HG03457 (cell line): ENCODE measurements around the gene B3GNT4.
"Not testable (repeated sequence)": the region's sequence is repeated elsewhere in the genome, so short reads cannot be mapped to it uniquely, and the experiment has no call there.

ENCODE experiments used
- ATAC-seq: cut with Tn5 transposase; IDR thresholded peaks from one replicate; pipeline ENCODE4 v1.9.1; 2021; ENCODE audit warnings: moderate number of reproducible peaks; ENCODE audit not compliant: unreplicated experiment

The B3GNT4 gene

DNA sequence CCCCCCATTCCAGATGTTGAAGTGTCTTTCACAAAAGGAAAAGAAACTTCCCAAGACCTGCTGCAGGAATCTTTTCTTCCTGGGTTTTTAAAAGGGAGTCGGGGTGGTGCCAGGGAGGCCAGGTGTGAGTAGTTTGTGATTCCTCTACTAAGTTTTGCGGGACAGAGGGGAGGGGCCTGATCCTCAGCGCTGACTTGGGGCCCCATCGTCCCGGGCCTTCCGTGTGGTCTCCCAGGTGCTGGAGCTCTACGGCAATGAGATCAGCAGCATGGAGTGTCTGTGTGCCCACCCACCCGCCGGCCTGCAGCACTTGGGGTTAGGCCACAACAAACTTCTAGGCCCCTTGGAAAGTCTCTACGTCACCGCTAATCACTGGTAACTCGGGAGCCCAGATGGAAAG is 16.0 kb upstream of the B3GNT4 start:
- no peak for ATAC-seq

DNA sequence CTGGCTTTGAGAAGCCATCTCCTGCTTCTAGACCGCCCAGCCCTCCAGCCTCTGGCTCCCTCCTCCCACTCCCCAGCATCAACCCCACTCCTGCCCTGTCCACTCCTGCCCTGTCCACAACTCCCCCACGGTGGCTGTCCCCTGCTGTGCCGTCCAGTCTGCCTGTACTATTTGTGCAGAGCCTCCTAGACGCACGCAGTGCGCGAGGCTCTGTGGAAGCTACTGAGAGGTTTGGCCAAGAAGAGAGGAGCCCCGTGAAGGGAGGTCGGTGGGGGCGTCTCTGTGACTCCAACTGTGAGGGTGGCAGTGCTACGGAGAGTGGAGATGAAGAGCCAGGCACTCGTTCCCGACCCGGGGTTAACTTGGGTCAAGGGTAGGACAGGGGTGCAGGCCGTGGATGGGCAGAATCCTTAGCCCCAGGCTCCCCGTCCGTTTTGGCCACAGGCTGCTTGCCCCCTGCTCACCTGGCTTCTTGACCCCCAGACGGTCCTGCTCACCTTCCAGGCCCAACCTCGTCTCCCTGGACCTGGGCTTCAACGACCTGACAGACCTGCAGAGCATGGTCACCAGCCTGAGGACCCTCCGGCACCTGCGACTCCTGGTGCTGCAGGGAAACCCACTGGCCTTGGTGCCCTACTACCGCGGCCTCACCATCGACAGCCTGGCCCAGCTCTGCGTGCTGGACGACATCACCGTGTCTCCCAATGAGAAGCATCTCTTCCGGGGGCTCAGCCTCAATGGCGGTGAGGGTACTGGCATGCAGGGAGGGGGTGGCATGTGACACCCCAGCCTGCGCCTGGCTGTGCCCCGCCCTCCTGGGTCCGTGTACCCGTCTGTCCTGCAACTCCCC is 13.7 kb upstream of the B3GNT4 start:
- no peak for ATAC-seq

DNA sequence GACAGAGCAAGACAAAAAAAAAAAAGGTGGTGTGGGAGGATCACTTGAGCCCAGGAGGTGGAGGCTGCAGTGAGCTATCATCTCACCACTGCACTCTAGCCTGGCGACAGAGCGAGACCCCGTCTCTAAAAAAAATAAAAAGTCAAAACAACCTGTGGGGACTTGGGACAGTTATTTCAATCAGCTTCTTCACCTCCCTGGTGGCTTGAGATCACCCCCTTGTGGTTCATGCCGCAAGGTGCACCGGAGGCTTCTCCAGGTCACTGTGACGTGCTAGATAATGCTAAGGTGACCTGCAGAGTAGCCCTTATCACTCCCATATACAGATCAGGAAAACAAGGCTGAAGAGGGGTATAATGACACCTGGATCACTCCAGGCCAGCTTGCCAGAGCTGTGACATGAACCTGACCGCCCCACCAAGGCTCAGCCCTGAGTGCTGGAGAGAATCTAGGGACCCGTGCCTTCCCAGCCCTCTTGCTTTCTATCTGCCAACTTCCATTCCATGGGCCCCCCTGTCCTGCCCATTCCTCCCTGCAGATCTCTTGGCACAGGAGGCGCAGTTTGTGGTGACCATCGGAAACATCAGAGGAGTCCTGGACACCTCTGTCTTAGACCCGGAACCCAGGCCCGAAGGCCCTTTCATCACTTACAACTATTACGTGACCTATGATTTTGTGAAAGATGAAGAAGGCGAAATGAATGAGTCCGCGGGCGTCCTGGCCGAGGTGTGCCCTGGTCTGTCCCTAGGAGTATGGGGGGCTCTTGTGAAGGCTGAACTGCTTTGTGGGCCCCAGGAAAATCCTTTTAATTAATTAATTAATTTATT is 12.5 kb upstream of the B3GNT4 start:
- no peak for ATAC-seq

DNA sequence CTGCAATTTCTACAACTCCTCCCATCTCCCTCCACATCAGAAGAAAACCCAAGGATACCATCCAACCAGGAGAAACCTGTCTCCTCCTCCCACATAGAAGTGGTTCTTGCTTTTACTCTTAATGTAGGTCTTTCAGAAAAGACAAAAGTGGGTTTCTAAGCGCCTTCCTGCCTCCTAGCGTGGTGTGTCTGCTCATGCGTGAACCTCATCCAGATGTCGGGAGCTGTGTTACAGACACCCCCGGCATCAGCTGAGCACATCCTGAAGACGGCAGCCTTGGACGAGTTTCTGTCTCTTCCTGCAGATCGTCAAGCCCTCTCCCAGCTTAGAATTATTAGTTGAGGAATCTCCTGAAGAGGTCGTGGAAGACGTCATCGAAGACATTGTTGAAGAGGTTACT is 11.1 kb upstream of the B3GNT4 start:
- ATAC-seq, result no peak

DNA sequence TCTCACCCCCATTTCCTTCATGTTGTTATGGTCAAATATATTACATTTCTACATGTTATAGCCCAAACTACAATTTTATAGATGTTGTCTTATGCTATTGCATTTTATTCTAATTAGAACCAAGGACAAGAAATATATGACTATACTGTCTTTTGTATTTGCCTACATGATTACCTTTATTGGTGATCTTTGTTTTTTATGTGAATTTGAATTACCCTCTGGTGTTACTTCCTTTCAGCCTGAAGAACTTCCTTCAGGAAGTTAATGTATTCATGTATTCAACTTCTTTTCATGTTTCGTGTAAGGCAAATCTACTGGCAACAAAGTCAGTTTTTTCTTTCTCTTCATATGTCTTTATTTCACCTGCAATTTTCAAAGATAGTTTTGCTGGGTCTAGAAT is 8.7 kb upstream of the B3GNT4 start:
- no peak for ATAC-seq

DNA sequence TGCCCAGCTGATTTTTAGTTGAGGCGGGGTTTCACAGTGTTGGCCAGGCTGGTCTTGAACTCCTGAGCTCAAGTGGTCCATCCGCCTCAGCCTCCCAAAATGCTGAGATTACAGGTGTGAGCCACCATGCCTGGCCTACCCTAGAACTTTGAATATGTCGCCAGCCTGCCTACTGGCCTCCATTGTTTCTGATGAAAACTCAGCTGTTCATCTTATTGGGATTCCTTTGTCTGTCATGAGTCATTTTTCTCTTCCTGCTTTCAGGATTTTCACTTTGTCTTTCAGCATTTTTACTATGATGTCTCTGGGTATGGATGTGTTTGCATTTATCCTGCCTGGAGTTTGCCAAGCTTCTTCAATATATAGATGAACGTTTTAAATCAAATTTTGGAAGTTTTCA is 8.1 kb upstream of the B3GNT4 start:
- no peak for ATAC-seq

DNA sequence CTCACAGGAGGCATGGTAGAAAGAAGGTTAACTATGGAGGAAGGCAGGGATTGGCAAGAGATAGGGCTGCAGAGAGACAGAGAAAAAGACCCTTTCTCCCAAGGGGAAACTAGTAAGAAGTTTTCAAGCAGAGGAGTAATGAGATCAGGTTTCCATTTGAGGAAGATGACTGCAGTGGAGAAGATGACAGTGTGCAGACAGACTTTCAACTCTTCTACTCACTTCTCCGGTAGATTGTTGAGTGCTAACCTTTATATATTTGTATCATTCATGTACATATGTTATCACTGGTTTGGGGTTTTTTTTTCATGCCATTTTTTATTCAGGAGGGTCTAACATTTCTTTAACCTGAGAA is 5.9 kb upstream of the B3GNT4 start:
- no peak for ATAC-seq

DNA sequence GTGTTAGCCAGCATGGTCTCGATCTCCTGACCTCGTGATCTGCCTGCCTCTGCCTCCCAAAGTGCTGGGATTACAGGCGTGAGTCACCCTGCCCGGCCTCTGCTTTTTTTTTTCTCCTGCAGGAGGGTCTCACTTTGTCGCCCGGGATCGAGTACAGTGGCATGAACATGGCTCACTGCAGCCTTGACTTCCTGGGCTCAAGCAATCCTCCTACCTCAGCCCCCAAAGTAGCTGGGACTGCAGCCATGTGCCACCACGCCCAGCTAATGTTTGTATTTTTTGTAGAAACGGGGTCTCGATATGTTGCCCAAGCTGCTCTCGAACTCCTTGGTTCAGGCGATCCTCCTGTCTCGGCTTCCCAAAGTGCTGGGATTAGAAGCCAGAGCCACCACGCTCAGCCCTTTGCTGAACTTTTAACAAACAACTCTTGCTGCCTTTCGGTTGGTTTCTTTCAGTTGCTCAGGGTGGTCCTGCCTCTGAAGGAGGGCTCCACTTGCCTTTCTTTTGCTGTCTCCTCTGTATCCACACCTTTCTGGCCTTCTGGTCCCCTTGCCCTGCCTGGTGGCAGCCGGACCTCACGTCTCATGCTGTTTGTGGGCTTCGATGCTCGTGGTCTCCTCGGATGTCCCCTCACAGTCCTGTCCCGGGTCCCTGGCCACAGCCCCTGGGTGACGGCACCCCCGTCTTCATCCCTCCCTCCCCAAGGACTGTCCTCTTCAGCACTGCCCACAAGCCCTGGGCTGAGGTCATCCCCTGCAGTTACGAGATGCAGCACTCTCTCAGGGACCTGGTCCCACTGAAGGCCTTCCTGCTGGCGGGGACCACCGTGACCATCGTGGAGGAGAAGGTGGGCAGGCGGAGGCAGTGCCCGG is 3.8 kb upstream of the B3GNT4 start:
- ATAC-seq, result no peak

DNA sequence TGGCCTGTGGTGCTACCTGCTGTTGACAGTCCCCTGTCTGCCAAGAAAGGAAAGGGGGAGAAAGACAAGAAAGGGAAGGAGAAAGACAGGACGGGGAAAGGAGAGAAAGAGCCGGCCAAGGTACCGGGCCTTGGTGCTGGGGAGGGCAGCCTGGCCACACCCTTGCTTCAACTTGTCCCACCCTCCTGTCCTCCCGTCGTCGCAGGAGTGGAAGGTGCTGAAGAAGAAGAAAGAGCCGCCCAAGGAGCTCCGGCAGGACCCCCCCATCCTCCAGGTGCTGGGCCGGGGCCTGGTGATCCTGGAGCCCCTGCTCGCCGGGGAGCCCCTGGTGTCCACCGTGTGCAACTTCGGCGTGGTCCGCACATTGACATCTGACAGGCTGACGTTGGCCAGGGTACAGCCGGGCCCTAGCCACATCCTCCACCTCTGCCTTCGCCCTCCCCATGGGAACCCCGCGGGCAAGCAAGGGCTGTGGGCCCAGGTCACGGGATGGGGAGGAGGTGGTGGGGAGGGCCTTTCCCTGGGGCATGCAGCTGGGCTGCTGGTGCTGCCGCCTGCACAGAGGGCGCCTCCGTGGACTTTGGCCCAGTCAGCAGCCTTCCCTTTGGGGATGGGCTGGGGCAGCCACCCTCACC is 2.9 kb upstream of the B3GNT4 start:
- ATAC-seq, result no peak

DNA sequence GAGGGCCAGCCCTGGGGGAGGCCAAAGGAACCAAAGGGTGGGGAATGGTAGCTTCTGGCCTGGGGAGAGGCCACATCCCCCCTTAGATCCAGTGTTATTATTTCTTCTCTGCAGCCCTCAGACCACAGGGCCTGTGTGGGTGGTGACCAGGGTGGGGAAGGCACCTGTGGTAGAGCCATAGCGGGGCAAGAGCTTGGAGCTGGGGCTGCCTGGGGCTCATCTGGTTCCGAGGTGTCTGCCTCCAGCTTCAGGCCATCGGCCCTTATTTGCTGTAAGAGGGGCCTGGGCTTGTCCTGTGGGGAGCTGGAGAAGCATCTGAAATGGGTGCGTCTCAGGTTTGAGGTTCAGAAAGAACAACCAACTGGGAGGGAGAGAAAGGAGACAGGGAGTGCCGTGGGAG is 2.1 kb upstream of the B3GNT4 start:
- no peak for ATAC-seq

DNA sequence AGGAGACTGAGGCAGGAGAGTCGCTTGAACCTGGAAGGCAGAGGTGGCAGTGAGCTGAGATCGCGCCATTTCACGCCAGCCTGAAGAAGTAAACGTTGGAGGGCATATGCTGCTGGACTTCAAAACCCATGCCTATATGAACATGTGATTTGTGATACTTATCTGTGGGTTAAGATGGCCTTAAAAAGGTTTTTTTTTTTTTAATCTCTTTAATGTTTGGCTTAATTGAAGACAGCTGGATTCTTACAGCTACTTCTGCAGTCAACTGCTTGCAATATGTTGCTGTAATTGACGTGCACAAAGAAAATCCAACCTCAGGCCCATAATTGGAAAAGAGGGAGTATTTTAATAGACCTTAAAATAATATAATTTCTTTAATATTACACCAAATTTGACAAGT is 1.5 kb upstream of the B3GNT4 start:
- no peak for ATAC-seq

DNA sequence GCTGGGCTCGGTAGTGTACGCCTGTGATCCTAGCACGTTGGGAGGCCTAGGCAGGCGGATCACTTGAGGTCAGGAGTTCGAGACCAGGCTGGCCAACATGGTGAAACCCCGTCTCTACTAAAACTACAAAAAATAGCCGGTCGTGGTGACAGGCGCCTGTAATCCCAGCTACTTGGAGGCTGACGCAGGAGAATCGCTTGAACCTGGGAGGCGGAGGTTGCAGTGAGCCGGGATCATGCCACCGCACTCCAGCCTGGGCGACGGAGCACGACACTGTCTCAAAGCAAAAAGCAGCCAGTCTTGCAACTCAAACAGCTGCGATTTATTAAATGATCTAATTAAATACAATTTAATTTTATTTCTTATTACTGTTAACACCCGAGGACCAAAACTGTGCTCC is 698 bp upstream of the B3GNT4 start:
- ATAC-seq, result not testable (repeated sequence)

DNA sequence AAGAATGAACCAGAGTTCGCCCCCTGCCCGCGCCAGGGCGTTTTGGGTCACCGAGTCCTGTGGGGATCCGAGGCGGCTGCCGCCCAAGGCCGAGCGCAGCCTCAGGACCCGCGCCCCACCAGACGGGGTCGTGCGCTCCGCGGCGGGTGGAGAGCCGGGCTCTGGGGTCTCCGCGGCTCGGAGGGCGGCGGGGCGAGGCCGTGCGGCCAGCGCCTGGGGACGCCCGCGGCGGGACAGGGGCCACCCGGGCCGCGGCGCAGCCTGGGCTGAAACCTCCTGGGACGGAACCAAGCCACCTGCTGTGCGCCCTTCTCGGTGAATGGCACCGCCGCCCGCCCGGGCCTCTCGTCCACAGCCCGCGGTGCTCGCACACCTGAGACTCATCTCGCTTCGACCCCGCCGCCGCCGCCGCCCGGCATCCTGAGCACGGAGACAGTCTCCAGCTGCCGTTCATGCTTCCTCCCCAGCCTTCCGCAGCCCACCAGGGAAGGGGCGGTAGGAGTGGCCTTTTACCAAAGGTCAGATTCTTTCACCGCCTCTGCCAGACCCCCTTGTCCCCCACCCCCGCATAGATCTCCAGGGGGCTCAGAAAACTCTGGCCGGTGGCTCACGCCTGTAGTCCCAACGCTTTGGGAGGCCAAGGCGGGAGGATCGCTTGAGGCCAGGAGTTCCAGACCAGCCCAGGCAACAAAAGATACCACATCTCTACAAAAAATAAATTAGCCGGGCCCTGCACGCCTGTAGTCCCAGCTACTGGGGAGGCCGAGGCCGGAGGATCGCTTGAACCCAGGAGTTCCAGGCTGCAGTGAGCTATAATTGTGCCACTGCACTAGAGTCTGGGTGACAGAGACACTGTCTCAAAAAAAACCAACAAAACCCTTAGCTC is 901 bp downstream of the B3GNT4 start:
- no peak for ATAC-seq

DNA sequence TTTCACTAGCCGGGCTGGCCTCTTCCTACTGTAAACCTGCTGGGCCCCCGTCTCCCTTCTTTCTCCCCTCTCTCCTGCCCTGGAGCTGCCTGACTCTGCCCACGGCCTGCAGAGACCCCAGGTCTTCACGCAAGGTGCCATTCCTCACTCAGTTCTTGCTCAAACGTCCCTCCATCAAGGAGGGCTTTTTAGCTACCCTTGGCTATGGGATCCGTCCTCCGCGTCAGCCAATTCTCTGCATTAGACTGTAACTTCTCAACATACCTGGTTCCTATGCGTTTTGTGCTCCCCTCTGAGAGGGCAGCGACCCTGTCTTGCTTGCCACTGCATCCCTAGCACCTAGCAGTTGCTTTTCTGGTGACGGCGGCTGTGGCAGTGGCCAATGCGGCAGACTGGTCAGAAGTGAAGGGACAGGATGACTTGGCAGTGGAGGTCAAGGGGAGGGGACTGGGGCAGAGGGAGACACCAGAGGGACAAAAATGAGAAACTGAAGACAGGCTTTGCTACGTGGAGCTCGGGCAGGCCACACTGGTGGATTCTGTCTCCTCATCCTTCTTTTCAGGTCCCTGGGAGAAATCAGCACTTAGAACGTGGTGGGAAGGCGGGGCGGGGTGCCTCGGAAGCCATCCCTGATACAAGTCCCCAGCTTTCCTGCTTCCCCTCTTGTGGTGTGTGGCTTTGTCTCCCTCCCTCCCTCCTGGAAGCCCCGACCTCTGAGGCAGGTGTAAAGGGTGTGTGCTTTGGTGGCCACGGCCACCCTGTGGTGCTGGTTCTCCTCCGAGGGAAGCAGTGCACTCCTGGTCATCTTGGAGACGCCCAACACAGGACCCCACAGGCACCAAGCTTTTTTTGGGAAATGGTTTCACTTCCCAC is 1.8 kb downstream of the B3GNT4 start:
- no peak for ATAC-seq

DNA sequence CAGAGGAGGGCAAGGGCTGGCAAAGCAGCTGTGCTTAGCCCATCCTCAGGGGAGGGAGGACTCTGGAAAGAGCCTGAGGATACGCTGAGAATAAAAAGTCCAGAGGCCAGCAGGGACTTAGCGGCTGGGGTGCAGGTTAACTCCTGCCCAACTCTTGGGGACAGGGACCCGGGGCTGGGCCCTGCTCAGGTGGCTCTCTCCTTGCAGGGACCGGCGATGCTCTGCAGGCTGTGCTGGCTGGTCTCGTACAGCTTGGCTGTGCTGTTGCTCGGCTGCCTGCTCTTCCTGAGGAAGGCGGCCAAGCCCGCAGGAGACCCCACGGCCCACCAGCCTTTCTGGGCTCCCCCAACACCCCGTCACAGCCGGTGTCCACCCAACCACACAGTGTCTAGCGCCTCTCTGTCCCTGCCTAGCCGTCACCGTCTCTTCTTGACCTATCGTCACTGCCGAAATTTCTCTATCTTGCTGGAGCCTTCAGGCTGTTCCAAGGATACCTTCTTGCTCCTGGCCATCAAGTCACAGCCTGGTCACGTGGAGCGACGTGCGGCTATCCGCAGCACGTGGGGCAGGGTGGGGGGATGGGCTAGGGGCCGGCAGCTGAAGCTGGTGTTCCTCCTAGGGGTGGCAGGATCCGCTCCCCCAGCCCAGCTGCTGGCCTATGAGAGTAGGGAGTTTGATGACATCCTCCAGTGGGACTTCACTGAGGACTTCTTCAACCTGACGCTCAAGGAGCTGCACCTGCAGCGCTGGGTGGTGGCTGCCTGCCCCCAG is 2.8 kb downstream of the B3GNT4 start:
- ATAC-seq, result no peak

DNA sequence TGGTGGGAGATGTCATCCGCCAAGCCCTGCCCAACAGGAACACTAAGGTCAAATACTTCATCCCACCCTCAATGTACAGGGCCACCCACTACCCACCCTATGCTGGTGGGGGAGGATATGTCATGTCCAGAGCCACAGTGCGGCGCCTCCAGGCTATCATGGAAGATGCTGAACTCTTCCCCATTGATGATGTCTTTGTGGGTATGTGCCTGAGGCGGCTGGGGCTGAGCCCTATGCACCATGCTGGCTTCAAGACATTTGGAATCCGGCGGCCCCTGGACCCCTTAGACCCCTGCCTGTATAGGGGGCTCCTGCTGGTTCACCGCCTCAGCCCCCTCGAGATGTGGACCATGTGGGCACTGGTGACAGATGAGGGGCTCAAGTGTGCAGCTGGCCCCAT is 3.5 kb downstream of the B3GNT4 start:
- no peak for ATAC-seq

DNA sequence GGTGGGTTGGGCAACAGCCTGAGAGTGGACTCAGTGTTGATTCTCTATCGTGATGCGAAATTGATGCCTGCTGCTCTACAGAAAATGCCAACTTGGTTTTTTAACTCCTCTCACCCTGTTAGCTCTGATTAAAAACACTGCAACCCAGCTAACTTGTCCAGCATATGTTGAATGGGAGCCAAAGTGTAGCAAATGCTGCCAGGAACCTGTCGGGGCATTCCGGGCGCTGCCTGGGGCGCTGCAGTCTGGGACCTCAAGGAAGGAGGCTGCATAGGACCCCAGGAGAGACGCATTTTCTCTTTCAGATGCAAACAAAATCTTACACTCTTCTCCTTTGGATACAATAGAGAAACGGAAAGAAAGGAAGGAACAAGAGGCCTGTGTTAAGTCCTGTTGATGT is 3.9 kb downstream of the B3GNT4 start:
- no peak for ATAC-seq
